GM13976 (cell line): ENCODE measurements around the gene NT5C3B.

Experiments
- DNase-seq: peaks from one replicate; pipeline ENCODE4 v3.0.0; 2012; ENCODE audit warnings: low spot score
- in situ Hi-C: fragments of 300-500 bp; cut with MboI; formaldehyde crosslinking; loops from one replicate; pipeline ENCODE4 v1.12.0; 2022; ENCODE audit warnings: low sequenced_read_pairs, mixed read lengths, inconsistent platforms; ENCODE audit not compliant: unreplicated experiment
- TF ChIP-seq, protein P1 (sequence below): IDR thresholded peaks from 2 replicates; pipeline ENCODE4 v1.5.1; 2012; ENCODE audit warnings: borderline replicate concordance, mild to moderate bottlenecking; ENCODE audit not compliant: insufficient read depth; ENCODE audit errors: extremely low read depth, missing control alignments, control extremely low read depth

The NT5C3B gene

DNA sequence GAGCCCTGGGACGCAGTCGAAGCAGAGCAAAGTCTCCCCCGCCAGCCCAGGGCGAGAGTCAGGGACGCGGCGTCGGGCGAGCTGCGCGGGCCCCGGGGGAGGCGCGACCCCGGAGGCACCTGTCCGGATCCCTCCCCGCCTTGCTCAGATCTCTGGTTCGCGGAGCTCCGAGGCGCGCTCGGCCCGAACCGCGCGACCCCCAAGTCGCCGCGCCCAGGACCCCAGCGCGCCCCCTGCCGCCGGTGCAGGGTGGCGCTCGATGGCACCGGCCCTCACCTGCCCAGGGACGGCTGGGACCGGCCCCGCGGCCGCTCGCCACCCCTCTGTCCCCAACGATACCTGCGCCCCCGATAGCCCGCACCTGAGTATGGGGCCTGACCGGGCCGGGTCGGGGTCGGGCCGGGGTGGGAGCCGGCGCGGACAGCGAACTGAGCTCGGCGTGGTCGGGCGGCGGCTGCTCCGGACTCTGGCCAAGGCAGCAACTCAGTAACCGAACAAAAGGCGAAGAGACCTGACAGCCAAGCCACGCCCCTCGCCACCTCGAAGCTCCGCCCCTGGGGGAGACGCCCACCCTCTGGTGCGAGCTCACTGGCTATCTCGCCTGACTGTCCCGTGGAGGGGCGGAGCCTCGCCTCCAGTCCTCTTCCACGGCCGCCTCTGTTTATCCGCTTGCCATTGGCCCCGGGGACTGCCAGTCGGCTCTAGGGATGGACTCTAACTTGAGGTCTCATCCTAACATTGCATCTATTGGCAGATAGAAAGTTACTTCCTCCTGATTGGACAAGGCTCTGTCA lies 49.6 kb downstream of the NT5C3B start, which contains the start of gene JUP:
JUP (minus strand) TSS at position 485 of the 794 bp plus-strand sequence. CDS start 14,857 bp downstream, outside the sequence.
- TF ChIP-seq, protein P1, sequence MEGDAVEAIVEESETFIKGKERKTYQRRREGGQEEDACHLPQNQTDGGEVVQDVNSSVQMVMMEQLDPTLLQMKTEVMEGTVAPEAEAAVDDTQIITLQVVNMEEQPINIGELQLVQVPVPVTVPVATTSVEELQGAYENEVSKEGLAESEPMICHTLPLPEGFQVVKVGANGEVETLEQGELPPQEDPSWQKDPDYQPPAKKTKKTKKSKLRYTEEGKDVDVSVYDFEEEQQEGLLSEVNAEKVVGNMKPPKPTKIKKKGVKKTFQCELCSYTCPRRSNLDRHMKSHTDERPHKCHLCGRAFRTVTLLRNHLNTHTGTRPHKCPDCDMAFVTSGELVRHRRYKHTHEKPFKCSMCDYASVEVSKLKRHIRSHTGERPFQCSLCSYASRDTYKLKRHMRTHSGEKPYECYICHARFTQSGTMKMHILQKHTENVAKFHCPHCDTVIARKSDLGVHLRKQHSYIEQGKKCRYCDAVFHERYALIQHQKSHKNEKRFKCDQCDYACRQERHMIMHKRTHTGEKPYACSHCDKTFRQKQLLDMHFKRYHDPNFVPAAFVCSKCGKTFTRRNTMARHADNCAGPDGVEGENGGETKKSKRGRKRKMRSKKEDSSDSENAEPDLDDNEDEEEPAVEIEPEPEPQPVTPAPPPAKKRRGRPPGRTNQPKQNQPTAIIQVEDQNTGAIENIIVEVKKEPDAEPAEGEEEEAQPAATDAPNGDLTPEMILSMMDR = peak; percentile 38
- peak; percentile 98 for DNase-seq
- in situ Hi-C loops = no loop called here

GRCh38 chr17:41785859-41786226 lies 50.2 kb downstream of the NT5C3B start:
- in situ Hi-C loops = no loop called here
- TF ChIP-seq, protein P1 = no peak
- DNase-seq = no peak

GRCh38 chr17:41785091-41785858 lies 50.8 kb downstream of the NT5C3B start:
- DNase-seq = no peak
- in situ Hi-C loops = no loop called here
- TF ChIP-seq, protein P1 = no peak

- peak; percentile 61 for DNase-seq
- TF ChIP-seq, protein P1 = no peak
- in situ Hi-C loops = no loop called here
These were observed 51.8 kb downstream of the NT5C3B start for GRCh38 chr17:41784207-41784744.

- in situ Hi-C loops = no loop called here
- DNase-seq = no peak
- TF ChIP-seq, protein P1 = no peak
These were observed 53.9 kb downstream of the NT5C3B start for GRCh38 chr17:41782142-41782541.

GRCh38 chr17:41781404-41782110 lies 54.5 kb downstream of the NT5C3B start:
- TF ChIP-seq, protein P1 = no peak
- DNase-seq = no peak
- in situ Hi-C loops = no loop called here
